ENCODE results near the gene NLRP4.

NLRP4 gene

GRCh38 chr19:55836340-55836739 lies at the start of gene NLRP4:
Gene NLRP4 (plus strand): TSS chr19:55836540. CDS start chr19:55852081, 15,541 bp downstream.
- no peaks in the 10 kb centered on the region for H3K4me1 ChIP-seq
- H3K36me3 ChIP-seq: no peaks in the 10 kb centered on the region
- no peaks in the 10 kb centered on the region for H3K9me3 ChIP-seq
- DNase-seq: no peak
- no peak for TF ChIP-seq CTCF (IDR thresholded peaks at IDR 0.05)
- H3K27ac ChIP-seq: no peak within 1 kb of the TSS
- no peak within 1 kb of the TSS for H3K4me3 ChIP-seq
- intact Hi-C loops (cut with DNase I; ENCODE audit: low total_unique reads): no loop called here
- no peaks in the 10 kb centered on the region for H3K27me3 ChIP-seq

GRCh38 chr19:55795021-55795420 lies 41.3 kb upstream of the NLRP4 start:
- no peaks in the 10 kb centered on the region for H3K27me3 ChIP-seq
- intact Hi-C loops (cut with DNase I; ENCODE audit: low total_unique reads): no loop called here

GRCh38 chr19:55801416-55801815 lies 34.9 kb upstream of the NLRP4 start:
- H3K4me1 ChIP-seq: no peaks in the 10 kb centered on the region
- DNase-seq: no peak
- intact Hi-C loops (cut with DNase I; ENCODE audit: low total_unique reads): no loop called here
- H3K27ac ChIP-seq: no peak overlapping the region
- H3K27me3 ChIP-seq: no peaks in the 10 kb centered on the region
- H3K9me3 ChIP-seq: no peaks in the 10 kb centered on the region
- no peaks in the 10 kb centered on the region for H3K36me3 ChIP-seq
- TF ChIP-seq CTCF (IDR thresholded peaks at IDR 0.05): no peak
- no peak overlapping the region for H3K4me3 ChIP-seq

More at GRCh38 chr19:55795021-55795420, 41.3 kb upstream of the NLRP4 start:
- no peak for DNase-seq
- Histone ChIP-seq H3K4me1 (no peaks in the 10 kb centered on the region), H3K9me3 (no peaks in the 10 kb centered on the region), H3K27ac (no peak overlapping the region), H3K4me3 (no peak overlapping the region), H3K36me3 (no peaks in the 10 kb centered on the region)
- no peak for TF ChIP-seq CTCF (IDR thresholded peaks at IDR 0.05)

GRCh38 chr19:55802281-55802680 lies 34.1 kb upstream of the NLRP4 start:
- H3K27me3 ChIP-seq: no peaks in the 10 kb centered on the region
- no peaks in the 10 kb centered on the region for H3K4me1 ChIP-seq
- no peaks in the 10 kb centered on the region for H3K36me3 ChIP-seq
- no peak overlapping the region for H3K4me3 ChIP-seq
- intact Hi-C loops (cut with DNase I; ENCODE audit: low total_unique reads): no loop called here
- no peak for DNase-seq
- H3K9me3 ChIP-seq: no peaks in the 10 kb centered on the region
- TF ChIP-seq CTCF (IDR thresholded peaks at IDR 0.05): no peak
- no peak overlapping the region for H3K27ac ChIP-seq

GRCh38 chr19:55809381-55810058 lies 26.8 kb upstream of the NLRP4 start:
- Histone ChIP-seq H3K4me1 (no peaks in the 10 kb centered on the region), H3K9me3 (no peaks in the 10 kb centered on the region), H3K4me3 (no peak overlapping the region), H3K27ac (no peak overlapping the region), H3K27me3 (no peaks in the 10 kb centered on the region), H3K36me3 (no peaks in the 10 kb centered on the region)
- intact Hi-C loops (cut with DNase I; ENCODE audit: low total_unique reads): no loop called here
- DNase-seq: peak in 1 of 2 donors; percentile 35
- TF ChIP-seq CTCF (IDR thresholded peaks at IDR 0.05): no peak

GRCh38 chr19:55811340-55811739 lies 25.0 kb upstream of the NLRP4 start:
- no peak for DNase-seq
- H3K4me3 ChIP-seq: no peak overlapping the region
- H3K27me3 ChIP-seq: no peaks in the 10 kb centered on the region
- H3K4me1 ChIP-seq: no peaks in the 10 kb centered on the region
- no peaks in the 10 kb centered on the region for H3K9me3 ChIP-seq
- no peaks in the 10 kb centered on the region for H3K36me3 ChIP-seq
- TF ChIP-seq CTCF (IDR thresholded peaks at IDR 0.05): no peak
- intact Hi-C loops (cut with DNase I; ENCODE audit: low total_unique reads): no loop called here
- H3K27ac ChIP-seq: no peak overlapping the region

Data from tibial artery (tissue), 4 donors.